Progenitor cell of endocrine pancreas (in vitro differentiated cells): ENCODE data around the gene HOXD4. TPM values are rescaled to one million over a fixed set of nuclear protein-coding genes. Genes with fewer than 3 reads are reported as not detected.
A peak's percentile ranks its signal among the peaks of the same experiment; 100 is the strongest.

Experiments
- DNase-seq: peaks from one replicate; pipeline ENCODE4 v3.0.0; 2021; ENCODE audit warnings: low spot score; ENCODE audit not compliant: unreplicated experiment
- H3K27ac Mint-ChIP-seq: 2 replicates; pipeline ENCODE4 v1.8.0; 2021; ENCODE audit warnings: mild to moderate bottlenecking, moderate library complexity, mixed read lengths
- H3K27me3 Mint-ChIP-seq: 2 replicates; pipeline ENCODE4 v1.8.0; 2021; ENCODE audit warnings: mixed read lengths
- H3K36me3 Mint-ChIP-seq: 2 replicates; pipeline ENCODE4 v1.8.0; 2022; ENCODE audit warnings: mixed read lengths; ENCODE audit not compliant: insufficient read depth
- H3K4me1 Mint-ChIP-seq: 2 replicates; pipeline ENCODE4 v1.8.0; 2021; ENCODE audit warnings: low read depth, mixed read lengths
- H3K4me3 Mint-ChIP-seq: 2 replicates; pipeline ENCODE4 v1.8.0; 2021; ENCODE audit warnings: low read depth, mild to moderate bottlenecking, moderate library complexity, mixed read lengths
- H3K9me3 Mint-ChIP-seq: 2 replicates; pipeline ENCODE4 v1.8.0; 2021; ENCODE audit warnings: low read depth, mixed read lengths
- CTCF ChIP-seq: fragments of 200-600 bp; sonication (generic); IDR thresholded peaks from one replicate; pipeline ENCODE4 v1.5.0; 2021; ENCODE audit warnings: antibody characterized with exemption, mild to moderate bottlenecking; ENCODE audit not compliant: unreplicated experiment
- total RNA-seq: library from RNA; stranded (reverse); gene quantifications from 2 replicates; pipeline ENCODE4 v1.2.1, GENCODE V29; 2021

Gene HOXD4
- total RNA-seq, 1 donor from 2014 or later, result not detected

GRCh38 chr2:176178757-176179295 is 27.5 kb downstream of the HOXD4 start:
- Mint-ChIP-seq H3K36me3 (no peaks in the 10 kb centered on the region), H3K27me3 (peaks cover 96% of the 10 kb centered on the region), H3K9me3 (no peaks in the 10 kb centered on the region), H3K4me3 (peak overlapping the region; percentile 7), H3K4me1 (peaks cover 8% of the 10 kb centered on the region), H3K27ac (no peak overlapping the region)
- TF ChIP-seq CTCF, result no peak
- no peak for DNase-seq

GRCh38 chr2:176181551-176181950 is 30.2 kb downstream of the HOXD4 start:
- H3K27ac Mint-ChIP-seq, result no peak overlapping the region
- peaks cover 2% of the 10 kb centered on the region for H3K4me1 Mint-ChIP-seq
- H3K36me3 Mint-ChIP-seq, result no peaks in the 10 kb centered on the region
- H3K27me3 Mint-ChIP-seq, result peaks cover 92% of the 10 kb centered on the region
- no peaks in the 10 kb centered on the region for H3K9me3 Mint-ChIP-seq
- TF ChIP-seq CTCF, result no peak
- DNase-seq, result no peak
- no peak overlapping the region for H3K4me3 Mint-ChIP-seq

- Mint-ChIP-seq H3K27ac (no peak overlapping the region), H3K9me3 (no peaks in the 10 kb centered on the region), H3K4me1 (peaks cover 3% of the 10 kb centered on the region), H3K36me3 (no peaks in the 10 kb centered on the region), H3K27me3 (peaks cover 91% of the 10 kb centered on the region), H3K4me3 (no peak overlapping the region)
- DNase-seq, result no peak
- no peak for TF ChIP-seq CTCF
Measured at GRCh38 chr2:176182671-176183070, 31.3 kb downstream of the HOXD4 start.

GRCh38 chr2:176184749-176185148 is 33.4 kb downstream of the HOXD4 start:
- H3K4me3 Mint-ChIP-seq, result no peak overlapping the region
- H3K4me1 Mint-ChIP-seq, result peaks cover 7% of the 10 kb centered on the region
- no peak for TF ChIP-seq CTCF
- no peaks in the 10 kb centered on the region for H3K9me3 Mint-ChIP-seq
- DNase-seq, result no peak
- H3K27me3 Mint-ChIP-seq, result peaks cover 84% of the 10 kb centered on the region
- no peak overlapping the region for H3K27ac Mint-ChIP-seq
- H3K36me3 Mint-ChIP-seq, result no peaks in the 10 kb centered on the region

GRCh38 chr2:176186024-176186423 is 34.7 kb downstream of the HOXD4 start:
- peaks cover 84% of the 10 kb centered on the region for H3K27me3 Mint-ChIP-seq
- no peak for DNase-seq
- peaks cover 8% of the 10 kb centered on the region for H3K4me1 Mint-ChIP-seq
- no peak overlapping the region for H3K27ac Mint-ChIP-seq
- no peaks in the 10 kb centered on the region for H3K36me3 Mint-ChIP-seq
- H3K9me3 Mint-ChIP-seq, result no peaks in the 10 kb centered on the region
- TF ChIP-seq CTCF, result no peak
- H3K4me3 Mint-ChIP-seq, result no peak overlapping the region
